Common myeloid progenitor, CD34-positive (primary cell): ENCODE measurements around the gene SUPT20HL1.
A peak's percentile ranks its signal among the peaks of the same experiment; 100 is the strongest.

ENCODE experiments used
- CTCF ChIA-PET: fragments of 350-600 bp; sonication (Branson Sonifier 250); formaldehyde crosslinking; loops from one replicate; lab custom pipeline; 2021; ENCODE audit warnings: antibody characterized with exemption; lab: Charles Lee
- POLR2A ChIA-PET: fragments of 350-600 bp; sonication (Branson Sonifier 250); formaldehyde crosslinking; loops from one replicate; lab custom pipeline; 2021; ENCODE audit warnings: antibody characterized with exemption; lab: Charles Lee
- DNase-seq, 3 donors: peaks; one replicate each; pipeline versions ENCODE4 v3.0.0 to v3.0.0-alpha.2; 2013
- H3K27ac ChIP-seq, 2 experiments: 1 replicate in 1 of 2; 2 replicates in 1 of 2; pipeline ENCODE4 v1.7.0; 2013; ENCODE audit warnings: inconsistent platforms in 2 of 2, low read length in 2 of 2, mild to moderate bottlenecking in 2 of 2, low read depth in 1 of 2, moderate library complexity in 1 of 2; ENCODE audit not compliant: severe bottlenecking in 2 of 2, insufficient read depth in 1 of 2, poor library complexity in 1 of 2
- H3K27me3 ChIP-seq, 5 experiments: replicated peaks in 2 of 5; 1 replicate in 3 of 5; 2 replicates in 2 of 5; pipeline versions ENCODE4 v1.6.1 to v1.7.0; 2013; ENCODE audit warnings: low read length in 4 of 5, mild to moderate bottlenecking in 2 of 5, moderate library complexity in 2 of 5, inconsistent platforms in 1 of 5; ENCODE audit not compliant: insufficient read depth in 5 of 5, control insufficient read depth in 4 of 5
- H3K36me3 ChIP-seq, 4 experiments: 1 replicate in 2 of 4; 2 replicates in 2 of 4; pipeline versions ENCODE4 v1.6.1 to v1.7.0; 2013; ENCODE audit warnings: low read length in 3 of 4, control low read depth in 1 of 4, mild to moderate bottlenecking in 1 of 4; ENCODE audit not compliant: control insufficient read depth in 4 of 4, insufficient read depth in 4 of 4
- H3K4me1 ChIP-seq, 4 experiments: 1 replicate in 3 of 4; 2 replicates in 1 of 4; pipeline versions ENCODE4 v1.6.1 to v1.7.1; 2013; ENCODE audit warnings: low read length in 3 of 4, mild to moderate bottlenecking in 3 of 4, control low read depth in 1 of 4, inconsistent platforms in 1 of 4, moderate library complexity in 1 of 4; ENCODE audit not compliant: control insufficient read depth in 4 of 4, insufficient read depth in 4 of 4; ENCODE audit errors: control extremely low read depth in 1 of 4
- H3K4me3 ChIP-seq, 7 experiments: 1 replicate in 4 of 7; 2 replicates in 3 of 7; pipeline versions ENCODE4 v1.5.1 to v1.7.0; 2013; ENCODE audit warnings: mild to moderate bottlenecking in 7 of 7, low read length in 6 of 7, moderate library complexity in 6 of 7, inconsistent platforms in 2 of 7, low read depth in 2 of 7, control low read depth in 1 of 7; ENCODE audit not compliant: insufficient read depth in 4 of 7, control insufficient read depth in 1 of 7; ENCODE audit errors: extremely low read depth in 1 of 7
- H3K9me3 ChIP-seq, 5 experiments: 1 replicate in 4 of 5; 2 replicates in 1 of 5; pipeline versions ENCODE4 v1.6.1 to v1.7.1; 2013; ENCODE audit warnings: low read length in 4 of 5, mild to moderate bottlenecking in 2 of 5, inconsistent platforms in 1 of 5, low read depth in 1 of 5, moderate library complexity in 1 of 5; ENCODE audit not compliant: control insufficient read depth in 4 of 5, insufficient read depth in 2 of 5; ENCODE audit errors: control extremely low read depth in 1 of 5
- WGBS: methylation state at CpG from one replicate; pipeline ENCODE4 v1.1.5; 2013; ENCODE audit not compliant: insufficient coverage; 5-methylcytosine and 5-hydroxymethylcytosine counted together

Gene SUPT20HL1

DNA sequence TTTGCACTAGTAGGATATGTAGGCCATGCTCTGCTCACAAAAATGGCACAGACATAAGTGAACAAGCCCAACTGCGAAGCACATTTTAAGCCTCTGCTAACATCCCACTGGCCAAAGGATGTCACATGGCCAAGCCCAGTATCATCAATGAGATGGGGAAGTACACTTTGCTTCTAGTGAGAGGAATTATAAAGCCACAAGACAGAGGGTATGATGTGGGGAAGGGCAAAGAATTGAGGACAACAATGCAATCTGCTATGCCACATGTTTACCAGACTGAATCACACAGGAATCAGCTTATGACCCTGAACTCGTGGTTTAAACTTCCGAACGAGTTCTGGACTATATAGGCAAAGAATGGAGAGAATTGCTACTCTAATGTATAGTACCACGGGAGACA is 39.1 kb downstream of the SUPT20HL1 start:
- no peaks in the 10 kb centered on the region for H3K9me3 ChIP-seq
- WGBS = 80% methylated on average over 1 of the region's 5 CpGs
- H3K36me3 ChIP-seq = no peaks in the 10 kb centered on the region
- POLR2A ChIA-PET = no interaction called here
- peaks cover 0 to 2% (median 0%) of the 10 kb centered on the region in 4 experiments for H3K4me1 ChIP-seq
- CTCF ChIA-PET = interaction anchor here (0.9 to 9.6 kb wide), 2 partner anchors 12 to 100 kb away, joined by 3 to 201 read pairs; no protein-coding TSS in a partner anchor
- peak in 2 of 3 donors; percentile 48 to 64 for DNase-seq
- H3K4me3 ChIP-seq = no peak overlapping the region
- peaks cover 0 to 4% (median 0%) of the 10 kb centered on the region in 5 experiments for H3K27me3 ChIP-seq
- no peak overlapping the region for H3K27ac ChIP-seq

DNA sequence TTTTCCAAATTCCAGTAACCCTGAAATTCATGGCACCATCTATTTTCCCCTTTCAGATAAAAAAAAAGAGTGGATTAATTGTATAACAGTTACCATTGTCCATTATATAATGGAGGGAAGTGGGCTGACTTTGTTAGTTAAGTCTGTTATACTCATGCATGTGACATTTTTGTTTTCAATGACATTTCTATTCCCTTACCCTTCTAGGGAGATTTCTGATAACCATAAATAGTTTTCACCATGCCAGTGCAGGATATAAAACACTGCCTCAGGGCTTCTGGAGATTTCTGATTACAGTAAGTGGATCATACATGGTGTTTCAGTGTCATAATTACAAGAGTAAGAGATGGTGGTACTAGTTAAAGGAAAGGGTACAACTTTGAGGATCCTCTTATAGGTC is 45.5 kb downstream of the SUPT20HL1 start:
- CTCF ChIA-PET = no interaction called here
- H3K36me3 ChIP-seq = no peaks in the 10 kb centered on the region
- POLR2A ChIA-PET = no interaction called here
- H3K4me3 ChIP-seq = no peak overlapping the region
- H3K27me3 ChIP-seq = no peaks in the 10 kb centered on the region
- H3K27ac ChIP-seq = no peak overlapping the region
- H3K4me1 ChIP-seq = no peaks in the 10 kb centered on the region
- DNase-seq = no peak
- no peaks in the 10 kb centered on the region for H3K9me3 ChIP-seq
